HepG2 (cell line): ENCODE measurements around the gene MAN2A1. TPM values are rescaled to one million over a fixed set of nuclear protein-coding genes. Genes with fewer than 3 reads are reported as not detected.

Source experiments
- ATAC-seq: fragments of 200-7000 bp; cut with Tn5 transposase; 3 replicates; pipeline ENCODE4 v1.9.1; 2020; ENCODE audit warnings: mild to moderate bottlenecking, moderate library complexity
- BruUV-seq: library from RNA; stranded (reverse); fragments of 400-500 nt; replicated peaks from 2 replicates; lab custom pipeline; 2021; lab: Mats Ljungman, UMichigan
- CTCF ChIA-PET: fragments of 300-600 bp; formaldehyde crosslinking; extraction: SDS; loops from one replicate; lab custom pipeline; 2021; ENCODE audit warnings: low total read pairs, inconsistent platforms, low intra/inter-chr PET ratio; lab: Yijun Ruan, JAX
- POLR2A ChIA-PET: fragments of 350-600 bp; sonication (Branson Sonifier 250); formaldehyde crosslinking; loops from one replicate; lab custom pipeline; 2020; ENCODE audit warnings: antibody characterized with exemption, inconsistent platforms; lab: Yijun Ruan, JAX
- DNase-seq: peaks from one replicate; pipeline ENCODE4 v3.0.0-alpha.2; 2015; ENCODE audit warnings: low spot score
- FAIRE-seq: peaks from 3 replicates; lab custom pipeline; 2011; peaks lifted over from hg19 to GRCh38; lab: Jason Lieb, UNC
- H2AFZ ChIP-seq: one replicate; pipeline ENCODE4 v1.6.1; 2011; ENCODE audit warnings: low read length, inconsistent platforms
- H3K27ac ChIP-seq: fragments of 300-600 bp; 3 replicates; pipeline ENCODE4 v1.8.0; 2011; ENCODE audit warnings: mixed run types, mild to moderate bottlenecking, mixed read lengths, low read length, inconsistent platforms; ENCODE audit not compliant: insufficient read depth; ENCODE audit errors: extremely low read length
- H3K27me3 ChIP-seq, 2 experiments: fragments of 200-600 bp in 1 of 2; 2 replicates in 1 of 2; 3 replicates in 1 of 2; pipeline versions ENCODE4 v1.6.0 to v1.8.0; 2011; ENCODE audit warnings: low read length in 2 of 2, mild to moderate bottlenecking in 2 of 2, moderate library complexity in 2 of 2, inconsistent platforms in 1 of 2; ENCODE audit not compliant: insufficient read depth in 2 of 2, control insufficient read depth in 1 of 2
- H3K36me3 ChIP-seq, 2 experiments: fragments of 200-600 bp in 1 of 2; replicated peaks in 1 of 2; 2 replicates in 1 of 2; 3 replicates in 1 of 2; pipeline versions ENCODE4 v1.5.1 to v1.8.0; 2011; ENCODE audit warnings: low read length in 2 of 2, inconsistent platforms in 1 of 2; ENCODE audit not compliant: insufficient read depth in 2 of 2, control insufficient read depth in 1 of 2
- H3K4me1 ChIP-seq: 2 replicates; pipeline ENCODE4 v1.5.1; 2012; ENCODE audit warnings: low read length, inconsistent platforms; ENCODE audit not compliant: insufficient read depth
- H3K4me2 ChIP-seq: 2 replicates; pipeline ENCODE4 v1.6.0; 2011; ENCODE audit warnings: low read depth, low read length, inconsistent platforms
- H3K4me3 ChIP-seq, 3 experiments: fragments of 200-600 bp in 1 of 3; sonication (generic), shearing (Covaris generic) in 1 of 3; replicated peaks in 1 of 3; 2 replicates each; pipeline ENCODE4 v1.5.1; 2011 to 2016; ENCODE audit warnings: low read length in 3 of 3, inconsistent platforms in 2 of 3, low read depth in 2 of 3, mild to moderate bottlenecking in 2 of 3, control low read depth in 1 of 3, mixed read lengths in 1 of 3; ENCODE audit not compliant: insufficient read depth in 1 of 3
- H3K79me2 ChIP-seq: one replicate; pipeline ENCODE4 v1.6.1; 2011; ENCODE audit warnings: low read length, inconsistent platforms; ENCODE audit not compliant: insufficient read depth
- H3K9ac ChIP-seq: 2 replicates; pipeline ENCODE4 v1.6.0; 2011; ENCODE audit warnings: mild to moderate bottlenecking, low read depth, low read length, inconsistent platforms; ENCODE audit not compliant: insufficient read depth
- H3K9me3 ChIP-seq: 2 replicates; pipeline ENCODE4 v1.5.1; 2012; ENCODE audit warnings: mild to moderate bottlenecking, low read length
- H4K20me1 ChIP-seq: 2 replicates; pipeline ENCODE4 v1.6.0; 2011; ENCODE audit warnings: inconsistent platforms, mild to moderate bottlenecking, low read length, moderate library complexity; ENCODE audit not compliant: insufficient read depth
- HNRNPUL1 ChIP-seq: fragments of 200-400 bp; formaldehyde crosslinking; IDR thresholded peaks from 2 replicates; pipeline ENCODE4 v1.6.1; 2017; ENCODE audit warnings: low read depth, mild to moderate bottlenecking, low read length, moderate library complexity
- HOMEZ ChIP-seq: IDR thresholded peaks from 2 replicates; pipeline ENCODE4 v1.6.1; 2016; ENCODE audit warnings: low read depth
- KDM5A ChIP-seq: fragments of 200-600 bp; sonication (generic); IDR thresholded peaks from 2 replicates; pipeline ENCODE4 v1.7.0; 2018; ENCODE audit warnings: antibody characterized with exemption, mild to moderate bottlenecking, low read length, borderline replicate concordance
- ZBTB20 ChIP-seq: sonication (generic); formaldehyde crosslinking; IDR thresholded peaks from 2 replicates; pipeline ENCODE4 v1.8.1; 2023; ENCODE audit warnings: missing genetic modification reagents, low read depth, mild to moderate bottlenecking, borderline replicate concordance
- ZBTB39 ChIP-seq: sonication (generic); formaldehyde crosslinking; IDR thresholded peaks from 2 replicates; pipeline ENCODE4 v1.5.0; 2020; ENCODE audit warnings: missing genetic modification reagents
- ZNF264 ChIP-seq: sonication (generic); formaldehyde crosslinking; IDR thresholded peaks from 2 replicates; pipeline ENCODE4 v1.4.0; 2020; ENCODE audit warnings: missing genetic modification reagents
- ZNF724P ChIP-seq: sonication (generic); formaldehyde crosslinking; IDR thresholded peaks from 2 replicates; pipeline ENCODE4 v1.8.0; 2022; ENCODE audit warnings: missing genetic modification reagents, borderline replicate concordance
- ZNF780A ChIP-seq: sonication (generic); formaldehyde crosslinking; IDR thresholded peaks from 2 replicates; pipeline ENCODE4 v1.8.0; 2022; ENCODE audit warnings: mild to moderate bottlenecking, missing genetic modification reagents, moderate library complexity
- WGBS: methylation state at CpG from one replicate; pipeline ENCODE4 v1.1.6; 2017; ENCODE audit warnings: low lambda C conversion rate; 5-methylcytosine and 5-hydroxymethylcytosine counted together
- in situ Hi-C: cut with HindIII; loops from 2 replicates; pipeline ENCODE4 v1.10.0; 2017; ENCODE audit warnings: low pct_unique_long_range_greater_than_20kb; ENCODE audit not compliant: extremely low pct_ligation_motif_present
- intact Hi-C: fragments of 100-400 bp; cut with micrococcal nuclease; formaldehyde crosslinking; loops from one replicate; pipeline ENCODE4 v1.10.0; 2022; ENCODE audit not compliant: unreplicated experiment
- polyA plus RNA-seq, 8 experiments: library from polyadenylated mRNA; depleted of rRNA in 3 of 8; stranded (reverse) in 7 of 8; unstranded in 1 of 8; fragments of >200 nt; fragmentation: Illumina TruSeq in 4 of 8; extraction: Trizol in 4 of 8; gene quantifications; 2 replicates each; pipeline versions ENCODE4 v1.2.1 to v1.2.3, GENCODE V29; 2011 to 2016; ENCODE audit warnings: low read depth in 4 of 8, missing spikeins in 1 of 8, mixed read lengths in 1 of 8; ENCODE audit not compliant: insufficient read depth in 1 of 8
- total RNA-seq, 5 experiments: library from RNA; depleted of rRNA; stranded (reverse); fragments of >200 nt; fragmentation: Illumina TruSeq; extraction: Trizol; gene quantifications; 2 replicates each; pipeline ENCODE4 v1.2.3, GENCODE V29; 2016; ENCODE audit warnings: low read depth in 1 of 5
- TF ChIP-seq, protein P1 (sequence below): sonication (generic); formaldehyde crosslinking; IDR thresholded peaks from 2 replicates; pipeline ENCODE4 v1.8.0; 2022; ENCODE audit warnings: missing genetic modification reagents, mild to moderate bottlenecking, moderate library complexity, borderline replicate concordance
- TF ChIP-seq, protein P2 (sequence below): sonication (generic); formaldehyde crosslinking; IDR thresholded peaks from 2 replicates; pipeline ENCODE4 v1.8.1; 2023; ENCODE audit warnings: mild to moderate bottlenecking, missing genetic modification reagents

Gene MAN2A1
- total and polyA plus RNA-seq, 2 of the 13 experiments (the other 11 are each of a cell fraction or from before 2014, with no cell fraction given): 56.2 to 80.5 TPM

GRCh38 chr5:109792613-109793012, 102.9 kb downstream of the MAN2A1 start:
- no peaks in the 10 kb centered on the region for H3K79me2 ChIP-seq
- H3K4me1 ChIP-seq: no peaks in the 10 kb centered on the region
- no peak overlapping the region for H3K4me2 ChIP-seq
- TF ChIP-seq ZBTB39 (CRISPR knock-in tag) (no peak), ZNF724P (peak; percentile 98)
- CTCF ChIA-PET: no interaction called here
- no TSS peak for BruUV-seq
- ATAC-seq (no peak), DNase-seq (no peak), FAIRE-seq (no peak)
- H3K9me3 ChIP-seq: peaks cover 9% of the 10 kb centered on the region
- intact Hi-C loops: no loop called here
- peaks cover 8 to 34% of the 10 kb centered on the region in 2 experiments; a peak in 4 of 5 replicates for H3K36me3 ChIP-seq
- H3K27me3 ChIP-seq: no peaks in the 10 kb centered on the region
- 100% methylated on average over 1 of the region's 1 CpG for WGBS
- no peak overlapping the region for H3K9ac ChIP-seq
- no peaks in the 10 kb centered on the region for H4K20me1 ChIP-seq
- no peak overlapping the region for H2AFZ ChIP-seq
- POLR2A ChIA-PET: no interaction called here
- no peak overlapping the region for H3K27ac ChIP-seq
- in situ Hi-C loops: no loop called here
- no peak overlapping the region for H3K4me3 ChIP-seq

- H3K79me2 ChIP-seq: no peaks in the 10 kb centered on the region
- peak; percentile 60 for FAIRE-seq
- H3K36me3 ChIP-seq: peaks cover 4 to 12% of the 10 kb centered on the region in 2 experiments; a peak in 4 of 5 replicates
- peak overlapping the region; percentile 21 for H3K4me2 ChIP-seq
- in situ Hi-C loops: no loop called here
- 77% methylated on average over 2 of the region's 2 CpGs for WGBS
- peak; percentile 21 for DNase-seq
- POLR2A ChIA-PET: no interaction called here
- no peaks in the 10 kb centered on the region for H3K27me3 ChIP-seq
- intact Hi-C loops: no loop called here
- peak overlapping the region; percentile 45 for H3K27ac ChIP-seq
- H2AFZ ChIP-seq: no peak overlapping the region
- H3K9me3 ChIP-seq: no peaks in the 10 kb centered on the region
- H4K20me1 ChIP-seq: no peaks in the 10 kb centered on the region
- peak; percentile 68 for ATAC-seq
- peaks cover 17% of the 10 kb centered on the region for H3K4me1 ChIP-seq
- no TSS peak for BruUV-seq
- H3K9ac ChIP-seq: no peak overlapping the region
- CTCF ChIA-PET: no interaction called here
- no peak overlapping the region for H3K4me3 ChIP-seq
- TF ChIP-seq KDM5A (no peak), HNRNPUL1 (0 out of 2 replicates have a peak, but pooled peaks have one; percentile 69), ZNF780A (CRISPR knock-in tag) (no peak), ZNF264 (no peak), HOMEZ (CRISPR knock-in tag) (peak; percentile 58; the same call in 1 of the 2 replicates), ZBTB20 (CRISPR knock-in tag) (no peak)
- TF ChIP-seq, protein P1, sequence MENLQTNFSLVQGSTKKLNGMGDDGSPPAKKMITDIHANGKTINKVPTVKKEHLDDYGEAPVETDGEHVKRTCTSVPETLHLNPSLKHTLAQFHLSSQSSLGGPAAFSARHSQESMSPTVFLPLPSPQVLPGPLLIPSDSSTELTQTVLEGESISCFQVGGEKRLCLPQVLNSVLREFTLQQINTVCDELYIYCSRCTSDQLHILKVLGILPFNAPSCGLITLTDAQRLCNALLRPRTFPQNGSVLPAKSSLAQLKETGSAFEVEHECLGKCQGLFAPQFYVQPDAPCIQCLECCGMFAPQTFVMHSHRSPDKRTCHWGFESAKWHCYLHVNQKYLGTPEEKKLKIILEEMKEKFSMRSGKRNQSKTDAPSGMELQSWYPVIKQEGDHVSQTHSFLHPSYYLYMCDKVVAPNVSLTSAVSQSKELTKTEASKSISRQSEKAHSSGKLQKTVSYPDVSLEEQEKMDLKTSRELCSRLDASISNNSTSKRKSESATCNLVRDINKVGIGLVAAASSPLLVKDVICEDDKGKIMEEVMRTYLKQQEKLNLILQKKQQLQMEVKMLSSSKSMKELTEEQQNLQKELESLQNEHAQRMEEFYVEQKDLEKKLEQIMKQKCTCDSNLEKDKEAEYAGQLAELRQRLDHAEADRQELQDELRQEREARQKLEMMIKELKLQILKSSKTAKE (CRISPR knock-in tag): no peak
- TF ChIP-seq, protein P2, sequence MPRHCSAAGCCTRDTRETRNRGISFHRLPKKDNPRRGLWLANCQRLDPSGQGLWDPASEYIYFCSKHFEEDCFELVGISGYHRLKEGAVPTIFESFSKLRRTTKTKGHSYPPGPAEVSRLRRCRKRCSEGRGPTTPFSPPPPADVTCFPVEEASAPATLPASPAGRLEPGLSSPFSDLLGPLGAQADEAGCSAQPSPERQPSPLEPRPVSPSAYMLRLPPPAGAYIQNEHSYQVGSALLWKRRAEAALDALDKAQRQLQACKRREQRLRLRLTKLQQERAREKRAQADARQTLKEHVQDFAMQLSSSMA (CRISPR knock-in tag): no peak
Observed at GRCh38 chr5:109803854-109804253, 114.1 kb downstream of the MAN2A1 start.
